Subcutaneous preadipocyte (primary cell): Measurements from ENCODE around the gene JAM3. TPM values are rescaled to one million over a fixed set of nuclear protein-coding genes. Genes with fewer than 3 reads are reported as not detected.

Experiments
- total RNA-seq: library from RNA; depleted of rRNA; stranded (reverse); fragments of >200 nt; gene quantifications from 2 replicates; pipeline ENCODE4 v1.2.3, GENCODE V29; 2012

The JAM3 gene
- 61.7 and 68.6 TPM in 2 replicates for total RNA-seq

DNA sequence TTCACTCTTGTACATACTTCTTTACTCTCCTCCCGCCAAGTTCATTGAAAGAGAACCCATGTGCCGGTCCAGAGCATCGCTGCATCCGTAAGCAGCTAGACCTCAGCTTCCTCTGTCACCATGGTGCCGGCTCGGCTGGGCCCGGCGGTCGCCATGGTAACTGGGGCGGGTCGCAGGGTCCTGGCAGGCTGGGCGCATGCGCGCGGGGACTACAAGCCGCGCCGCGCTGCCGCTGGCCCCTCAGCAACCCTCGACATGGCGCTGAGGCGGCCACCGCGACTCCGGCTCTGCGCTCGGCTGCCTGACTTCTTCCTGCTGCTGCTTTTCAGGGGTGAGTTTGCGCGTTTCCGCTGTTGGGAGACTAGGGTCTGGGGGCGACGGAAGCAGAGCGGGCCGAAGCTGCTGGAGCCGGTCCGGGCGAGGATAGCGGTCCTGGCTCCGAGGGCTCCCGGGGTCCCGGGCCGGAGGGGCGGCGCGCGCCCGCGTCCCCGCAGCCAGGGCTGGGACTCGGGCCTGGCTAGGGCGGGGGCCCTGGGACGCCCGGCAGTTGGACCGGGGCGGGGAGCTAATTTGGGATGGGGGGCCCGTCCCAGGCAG, at the start of gene JAM3:
TSS of gene JAM3 (plus strand) at position 244 of the 597 bp plus-strand sequence. CDS start at position 256, 12 bp downstream.

Other genes starting within 250 kb of the JAM3 start
- not detected in 2 replicates for gene SPATA19, start 223.6 kb upstream of the JAM3 start, total RNA-seq
- gene IGSF9B, start 112.1 kb upstream of the JAM3 start, total RNA-seq, result 0.20 and 0.37 TPM in 2 replicates
- gene NCAPD3, start 154.9 kb downstream of the JAM3 start, total RNA-seq, result 18.0 and 33.4 TPM in 2 replicates
- gene VPS26B, start 155.6 kb downstream of the JAM3 start, total RNA-seq, result 37.1 and 37.5 TPM in 2 replicates
- 47.8 and 48.7 TPM in 2 replicates for gene THYN1, start 184.3 kb downstream of the JAM3 start, total RNA-seq
- gene ACAD8, start 184.5 kb downstream of the JAM3 start, total RNA-seq, result 15.8 and 18.8 TPM in 2 replicates
- not detected in 2 replicates for gene GLB1L3, start 207.3 kb downstream of the JAM3 start, total RNA-seq